ENCODE measurements around the gene MPP3.

DNA sequence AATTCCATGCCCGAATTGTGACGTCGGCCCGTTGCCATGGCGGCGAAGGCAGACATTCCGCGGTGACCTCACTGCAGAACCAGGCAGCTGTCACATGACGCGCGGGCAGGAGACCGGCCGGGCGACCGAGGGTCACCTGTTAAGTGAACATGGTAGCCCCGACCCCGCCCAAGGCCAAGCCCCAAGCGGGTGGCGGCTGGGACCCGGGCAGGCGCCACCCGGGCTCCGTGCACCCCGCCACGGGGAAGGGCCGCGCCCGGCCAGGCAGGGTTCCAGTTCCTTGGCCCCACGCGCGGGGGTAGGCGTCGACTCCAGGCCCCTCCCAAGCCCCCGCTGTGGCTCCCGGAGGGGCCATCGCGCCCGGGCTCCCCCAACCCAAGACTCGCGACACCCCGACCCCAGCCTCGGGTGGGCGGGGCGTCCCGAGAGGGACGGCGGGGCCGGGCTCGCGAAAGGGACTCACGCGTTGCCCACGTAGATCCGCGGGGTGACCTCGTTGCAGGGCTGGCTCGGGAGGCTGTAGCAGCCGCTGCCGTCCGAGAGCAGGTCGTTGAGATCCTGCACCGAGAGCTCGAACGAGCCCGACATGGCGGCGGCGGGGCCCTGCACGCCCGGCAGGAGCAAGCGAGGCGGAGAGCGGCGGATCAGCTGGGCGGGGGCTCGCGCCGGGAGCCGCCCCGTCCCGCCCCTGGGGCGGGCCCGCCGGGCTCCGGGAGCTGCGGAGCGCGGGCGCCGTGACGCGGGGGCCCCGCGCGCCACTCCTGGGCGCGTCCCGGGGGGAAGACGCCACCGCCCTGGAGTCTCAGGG is 54.4 kb downstream of the MPP3 start, which contains the start of gene DUSP3:
- TF ChIP-seq CEBPB (IDR thresholded peaks at IDR 0.05) (no peak), NFIC (IDR thresholded peaks at IDR 0.05) (no peak), RAD21 (IDR thresholded peaks at IDR 0.05; ENCODE audit: low read depth) (no peak), TEAD4 (IDR thresholded peaks at IDR 0.05) (peak; percentile 93)
